Stimulated activated naive CD4-positive, alpha-beta T cell (primary cell): ENCODE data around the gene HEG1.

ENCODE experiments used
- DNase-seq, 6 experiments: peaks; one replicate each; lab custom pipeline; 2025; lab: John Stamatoyannopoulos, UW

The HEG1 gene

GRCh38 chr3:125050488-125051090 lies 5.2 kb downstream of the HEG1 start:
- DNase-seq: no peak

- DNase-seq: no peak
These were observed 7.5 kb downstream of the HEG1 start for GRCh38 chr3:125048282-125048681.

- DNase-seq: no peak
These were observed 9.8 kb downstream of the HEG1 start for GRCh38 chr3:125045965-125046364.

GRCh38 chr3:125045194-125045593 lies 10.6 kb downstream of the HEG1 start:
- DNase-seq: no peak

- DNase-seq: no peak
These were observed 12.1 kb downstream of the HEG1 start for GRCh38 chr3:125043599-125044151.

- DNase-seq: no peak
These were observed 12.9 kb downstream of the HEG1 start for GRCh38 chr3:125042725-125043406.

- DNase-seq: no peak
These were observed 16.4 kb downstream of the HEG1 start for GRCh38 chr3:125039131-125040100.

- no peak for DNase-seq
These were observed 18.2 kb downstream of the HEG1 start for GRCh38 chr3:125037498-125038150.

- DNase-seq: no peak
These were observed 20.6 kb downstream of the HEG1 start for GRCh38 chr3:125035217-125035616.

GRCh38 chr3:125033616-125034015 lies 22.2 kb downstream of the HEG1 start:
- DNase-seq: no peak

GRCh38 chr3:125033135-125033534 lies 22.7 kb downstream of the HEG1 start:
- no peak for DNase-seq

- DNase-seq: no peak
These were observed 23.1 kb downstream of the HEG1 start for GRCh38 chr3:125032683-125033082.

GRCh38 chr3:125032100-125032643 lies 23.6 kb downstream of the HEG1 start:
- no peak for DNase-seq

GRCh38 chr3:125031544-125031943 lies 24.3 kb downstream of the HEG1 start:
- no peak for DNase-seq

GRCh38 chr3:125028657-125029056 lies 27.1 kb downstream of the HEG1 start:
- DNase-seq: no peak

GRCh38 chr3:125025642-125026041 lies 30.2 kb downstream of the HEG1 start:
- DNase-seq: no peak

GRCh38 chr3:125024817-125025216 lies 31.0 kb downstream of the HEG1 start:
- no peak for DNase-seq

GRCh38 chr3:125023833-125024555 lies 31.8 kb downstream of the HEG1 start:
- no peak for DNase-seq

- DNase-seq: no peak
These were observed 33.6 kb downstream of the HEG1 start for GRCh38 chr3:125022206-125022605.

GRCh38 chr3:125019271-125019670 lies 36.5 kb downstream of the HEG1 start:
- DNase-seq: no peak

GRCh38 chr3:125017406-125017805 lies 38.4 kb downstream of the HEG1 start:
- no peak for DNase-seq
